Tongue (tissue), 2 donors: ENCODE measurements around the gene CDH12. TPM values are rescaled to one million over a fixed set of nuclear protein-coding genes. Genes with fewer than 3 reads are reported as not detected.
"Not testable (repeated sequence)": the region's sequence is repeated elsewhere in the genome, so short reads cannot be mapped to it uniquely, and the experiment has no call there.

Experiments
- DNase-seq: peaks from one replicate; pipeline ENCODE4 v3.0.0-alpha.2; 2015
- total RNA-seq: library from RNA; depleted of rRNA; stranded (reverse); fragments of >200 nt; gene quantifications from one replicate; pipeline ENCODE4 v1.2.3, GENCODE V29; 2014

Gene CDH12
- total RNA-seq, 1 donor from 2014 or later = 0.72 TPM

GRCh38 chr5:21985799-21986198 lies 867.3 kb downstream of the CDH12 start:
- DNase-seq = not testable (repeated sequence)

- not testable (repeated sequence) for DNase-seq
Measured at GRCh38 chr5:21951571-21951970, 901.6 kb downstream of the CDH12 start.

- no peak for DNase-seq
Measured at GRCh38 chr5:21931116-21931515, 922.0 kb downstream of the CDH12 start.

- peak; percentile 72 for DNase-seq
Measured at GRCh38 chr5:21919414-21920022, 933.6 kb downstream of the CDH12 start.

GRCh38 chr5:21918451-21918850 lies 934.7 kb downstream of the CDH12 start:
- DNase-seq = no peak

GRCh38 chr5:21910731-21911130 lies 942.4 kb downstream of the CDH12 start:
- DNase-seq = no peak

- DNase-seq = no peak
Measured at GRCh38 chr5:21895766-21896350, 957.3 kb downstream of the CDH12 start.

GRCh38 chr5:21893161-21893560 lies 960.0 kb downstream of the CDH12 start:
- DNase-seq = no peak

- no peak for DNase-seq
Measured at GRCh38 chr5:21889581-21889980, 963.6 kb downstream of the CDH12 start.

- no peak for DNase-seq
Measured at GRCh38 chr5:21882074-21882745, 970.9 kb downstream of the CDH12 start.

GRCh38 chr5:21880164-21880563 lies 973.0 kb downstream of the CDH12 start:
- no peak for DNase-seq

- no peak for DNase-seq
Measured at GRCh38 chr5:21862986-21863385, 990.2 kb downstream of the CDH12 start.

GRCh38 chr5:21858441-21858840 lies 994.7 kb downstream of the CDH12 start:
- no peak for DNase-seq

GRCh38 chr5:21856987-21857386 lies 996.2 kb downstream of the CDH12 start:
- DNase-seq = no peak

- DNase-seq = no peak
Measured at GRCh38 chr5:21847300-21847699, 1005.8 kb downstream of the CDH12 start.

- no peak for DNase-seq
Measured at GRCh38 chr5:21844960-21845359, 1008.2 kb downstream of the CDH12 start.

- DNase-seq = no peak
Measured at GRCh38 chr5:21834863-21835262, 1018.3 kb downstream of the CDH12 start.

GRCh38 chr5:21831145-21831787 lies 1021.9 kb downstream of the CDH12 start:
- no peak for DNase-seq

GRCh38 chr5:21826884-21827283 lies 1026.3 kb downstream of the CDH12 start:
- DNase-seq = no peak

GRCh38 chr5:21823588-21823987 lies 1029.6 kb downstream of the CDH12 start:
- DNase-seq = no peak

GRCh38 chr5:21823076-21823574 lies 1030.0 kb downstream of the CDH12 start:
- no peak for DNase-seq

- no peak for DNase-seq
Measured at GRCh38 chr5:21820527-21820926, 1032.6 kb downstream of the CDH12 start.

- DNase-seq = no peak
Measured at GRCh38 chr5:21818370-21818720, 1034.8 kb downstream of the CDH12 start.
